GM18907 (cell line): ENCODE measurements around the gene PCSK4.
"Not testable (repeated sequence)": the region's sequence is repeated elsewhere in the genome, so short reads cannot be mapped to it uniquely, and the experiment has no call there.

Experiments used
- ATAC-seq: cut with Tn5 transposase; IDR thresholded peaks from one replicate; pipeline ENCODE4 v1.9.1; 2021; ENCODE audit warnings: mild to moderate bottlenecking, moderate library complexity; ENCODE audit not compliant: unreplicated experiment

PCSK4 gene

GRCh38 chr19:1441677-1442438, 48.3 kb downstream of the PCSK4 start:
- no peak for ATAC-seq

- ATAC-seq = no peak
Measured at GRCh38 chr19:1441022-1441426, 49.1 kb downstream of the PCSK4 start.

- ATAC-seq = no peak
Measured at GRCh38 chr19:1440418-1440801, 49.7 kb downstream of the PCSK4 start.

GRCh38 chr19:1439525-1440417, 50.4 kb downstream of the PCSK4 start:
- ATAC-seq = not testable (repeated sequence)

GRCh38 chr19:1438933-1439354, 51.2 kb downstream of the PCSK4 start:
- no peak for ATAC-seq

- ATAC-seq = peak; percentile 78
Measured at GRCh38 chr19:1438035-1438932, 51.9 kb downstream of the PCSK4 start, which contains the start of gene RPS15. TSS of gene RPS15 (plus strand) at chr19:1438396. CDS start at chr19:1438426, 30 bp downstream.

- no peak for ATAC-seq
Measured at GRCh38 chr19:1437609-1438008, 52.5 kb downstream of the PCSK4 start.

GRCh38 chr19:1435378-1435989, 54.7 kb downstream of the PCSK4 start:
- no peak for ATAC-seq

GRCh38 chr19:1434577-1435060, 55.5 kb downstream of the PCSK4 start:
- no peak for ATAC-seq

- ATAC-seq = no peak
Measured at GRCh38 chr19:1434040-1434366, 56.1 kb downstream of the PCSK4 start.

GRCh38 chr19:1433119-1434039, 56.8 kb downstream of the PCSK4 start:
- no peak for ATAC-seq

GRCh38 chr19:1432507-1432887, 57.7 kb downstream of the PCSK4 start:
- no peak for ATAC-seq

- no peak for ATAC-seq
Measured at GRCh38 chr19:1431759-1432506, 58.2 kb downstream of the PCSK4 start.
